Kidney (tissue), 14 donors: ENCODE data around the gene SMC1A. TPM values are rescaled to one million over a fixed set of nuclear protein-coding genes. Genes with fewer than 3 reads are reported as not detected.
"Not testable (repeated sequence)": the region's sequence is repeated elsewhere in the genome, so short reads cannot be mapped to it uniquely, and the experiment has no call there.

Experiments used
- DNase-seq, 5 donors: peaks; one replicate each; pipeline ENCODE4 v3.0.0-alpha.2; 2013 to 2020
- FAIRE-seq: peaks from 2 replicates; lab custom pipeline; 2012; peaks lifted over from hg19 to GRCh38; lab: Jason Lieb, UNC
- H3K27ac ChIP-seq, 2 donors: one replicate each; pipeline ENCODE4 v1.7.0; 2013; ENCODE audit warnings: low read depth in 2 of 2, low read length in 2 of 2, inconsistent platforms in 1 of 2
- H3K27me3 ChIP-seq: one replicate; pipeline ENCODE4 v1.7.1; 2013; ENCODE audit warnings: low read length, inconsistent platforms; ENCODE audit not compliant: control insufficient read depth, insufficient read depth
- H3K36me3 ChIP-seq, 3 donors: one replicate each; pipeline versions ENCODE4 v1.7.0 to v1.7.1; 2013; ENCODE audit warnings: low read length in 3 of 3, control low read depth in 1 of 3, inconsistent platforms in 1 of 3; ENCODE audit not compliant: insufficient read depth in 3 of 3, control insufficient read depth in 2 of 3
- H3K4me1 ChIP-seq, 3 donors: one replicate each; pipeline versions ENCODE4 v1.7.0 to v1.7.1; 2013; ENCODE audit warnings: low read length in 3 of 3, inconsistent platforms in 1 of 3, low read depth in 1 of 3; ENCODE audit not compliant: control insufficient read depth in 2 of 3, insufficient read depth in 2 of 3
- H3K4me3 ChIP-seq, 3 donors: one replicate each; pipeline versions ENCODE4 v1.7.0 to v1.8.1; 2013; ENCODE audit warnings: low read length in 3 of 3, control low read depth in 1 of 3, inconsistent platforms in 1 of 3
- H3K9ac ChIP-seq, 3 donors: one replicate each; pipeline versions ENCODE4 v1.7.0 to v1.7.1; 2013; ENCODE audit warnings: low read length in 3 of 3, control low read depth in 1 of 3, inconsistent platforms in 1 of 3
- H3K9me3 ChIP-seq, 3 donors: one replicate each; pipeline versions ENCODE4 v1.7.0 to v1.7.1; 2013; ENCODE audit warnings: low read length in 3 of 3, control low read depth in 1 of 3, inconsistent platforms in 1 of 3; ENCODE audit not compliant: control insufficient read depth in 2 of 3, insufficient read depth in 1 of 3
- CTCF ChIP-seq: IDR thresholded peaks from 3 replicates; pipeline ENCODE4 v1.5.1; 2012; ENCODE audit warnings: mild to moderate bottlenecking, moderate library complexity, borderline replicate concordance; ENCODE audit not compliant: insufficient read depth; ENCODE audit errors: extremely low read depth
- intact Hi-C: fragments of 100-400 bp; cut with DNase I; formaldehyde crosslinking; loops from one replicate; pipeline ENCODE4 v1.11.1; 2022
- polyA plus RNA-seq: library from polyadenylated mRNA; stranded (reverse); fragments of 350-450 nt; fragmentation: Illumina TruSeq; extraction: RNeasy Lipid Tissue Mini Kit (QIAGEN cat#74804); gene quantifications from one replicate; pipeline ENCODE4 v1.2.3, GENCODE V29; 2014; ENCODE audit warnings: low read depth, low replicate concordance; ENCODE audit not compliant: insufficient read depth
- total RNA-seq: library from RNA; stranded (reverse); fragmentation: NEBNext Ultra II Directional; extraction: Animal tissue kit (Norgen Biotek cat#: 25700); gene quantifications from one replicate; pipeline ENCODE4 v1.2.1, GENCODE V29; 2021
- donor health status: control.
- donor health status: control.
- donor health status: control.
- donor health status: control.
- donor health status: control.
- donor health status: DM: yes; HTN: yes; CAD: no.
- donor health status: Normal renal cell carcinoma (clear cell type).

Gene SMC1A
- total and polyA plus RNA-seq, 2 donors from 2014 or later, result 6.2 to 59.0 TPM

- Histone ChIP-seq H3K27ac (no peak overlapping the region), H3K9ac (no peak overlapping the region), H3K27me3 (peaks cover 6% of the 10 kb centered on the region), H3K9me3 (no peaks in the 10 kb centered on the region), H3K4me1 (peaks cover 0 to 4% (median 0%) of the 10 kb centered on the region in 3 donors), H3K4me3 (no peak overlapping the region), H3K36me3 (peaks cover 3 to 10% (median 9%) of the 10 kb centered on the region in 3 donors)
- intact Hi-C loops, result no loop called here
- no peak for TF ChIP-seq CTCF
- DNase-seq (no peak), FAIRE-seq (no peak)
Measured at GRCh38 chrX:53429755-53430154, 7.3 kb upstream of the SMC1A start.

GRCh38 chrX:53422861-53423306, 430 bp upstream of the SMC1A start, which contains the start of gene RIBC1:
Gene RIBC1 (plus strand): TSS chrX:53422873. CDS start chrX:53426277, 3,404 bp downstream.
- H3K4me3 ChIP-seq, result peak within 1 kb of the TSS; percentile 78 to 92 (median 84)
- no peaks in the 10 kb centered on the region for H3K36me3 ChIP-seq
- no peak for TF ChIP-seq CTCF
- peaks cover 2% of the 10 kb centered on the region for H3K27me3 ChIP-seq
- FAIRE-seq (no peak), DNase-seq (no peak)
- no peaks in the 10 kb centered on the region for H3K9me3 ChIP-seq
- peak within 1 kb of the TSS; percentile 69 to 83 (median 73) for H3K9ac ChIP-seq
- H3K4me1 ChIP-seq, result peaks cover 0 to 9% (median 6%) of the 10 kb centered on the region in 3 donors
- peak within 1 kb of the TSS; percentile 86 to 95 for H3K27ac ChIP-seq
- intact Hi-C loops, result no loop called here

- Histone ChIP-seq H3K36me3 (no peaks in the 10 kb centered on the region), H3K9me3 (no peaks in the 10 kb centered on the region), H3K9ac (peak overlapping the region; percentile 32 to 73 (median 71)), H3K27ac (peak overlapping the region; percentile 86 to 95), H3K27me3 (peaks cover 2% of the 10 kb centered on the region), H3K4me3 (peak overlapping the region; percentile 78 to 92 (median 84)), H3K4me1 (peaks cover 0 to 9% (median 6%) of the 10 kb centered on the region in 3 donors)
- TF ChIP-seq CTCF, result no peak
- intact Hi-C loops, result no loop called here
- FAIRE-seq (no peak), DNase-seq (no peak)
Measured at GRCh38 chrX:53421772-53422085, 725 bp downstream of the SMC1A start.

GRCh38 chrX:53421125-53421524, 1.3 kb downstream of the SMC1A start:
- Histone ChIP-seq H3K36me3 (no peaks in the 10 kb centered on the region), H3K4me3 (peak overlapping the region; percentile 3 to 92 (median 84)), H3K9ac (peak overlapping the region in 1 of 3 donors; percentile 71), H3K27ac (no peak overlapping the region), H3K4me1 (peaks cover 0 to 9% (median 6%) of the 10 kb centered on the region in 3 donors), H3K27me3 (peaks cover 2% of the 10 kb centered on the region), H3K9me3 (no peaks in the 10 kb centered on the region)
- TF ChIP-seq CTCF, result no peak
- intact Hi-C loops, result no loop called here
- no peak for FAIRE-seq
- no peak for DNase-seq

- H3K27me3 ChIP-seq, DNase-seq, H3K4me3 ChIP-seq, FAIRE-seq, H3K4me1 ChIP-seq, intact Hi-C loops, H3K36me3 ChIP-seq, H3K27ac ChIP-seq, H3K9me3 ChIP-seq, H3K9ac ChIP-seq: not testable (repeated sequence)
Measured at GRCh38 chrX:53420351-53420750, 2.1 kb downstream of the SMC1A start.
